CD4-positive, alpha-beta T cell treated with Interleukin-15 for 1 hour (primary cell): ENCODE results near the gene WDR82.
A peak's percentile ranks its signal among the peaks of the same experiment; 100 is the strongest.

ENCODE experiments used
- DNase-seq: peaks from one replicate; pipeline ENCODE4 v3.0.0-alpha.2; 2020

WDR82 gene

DNA sequence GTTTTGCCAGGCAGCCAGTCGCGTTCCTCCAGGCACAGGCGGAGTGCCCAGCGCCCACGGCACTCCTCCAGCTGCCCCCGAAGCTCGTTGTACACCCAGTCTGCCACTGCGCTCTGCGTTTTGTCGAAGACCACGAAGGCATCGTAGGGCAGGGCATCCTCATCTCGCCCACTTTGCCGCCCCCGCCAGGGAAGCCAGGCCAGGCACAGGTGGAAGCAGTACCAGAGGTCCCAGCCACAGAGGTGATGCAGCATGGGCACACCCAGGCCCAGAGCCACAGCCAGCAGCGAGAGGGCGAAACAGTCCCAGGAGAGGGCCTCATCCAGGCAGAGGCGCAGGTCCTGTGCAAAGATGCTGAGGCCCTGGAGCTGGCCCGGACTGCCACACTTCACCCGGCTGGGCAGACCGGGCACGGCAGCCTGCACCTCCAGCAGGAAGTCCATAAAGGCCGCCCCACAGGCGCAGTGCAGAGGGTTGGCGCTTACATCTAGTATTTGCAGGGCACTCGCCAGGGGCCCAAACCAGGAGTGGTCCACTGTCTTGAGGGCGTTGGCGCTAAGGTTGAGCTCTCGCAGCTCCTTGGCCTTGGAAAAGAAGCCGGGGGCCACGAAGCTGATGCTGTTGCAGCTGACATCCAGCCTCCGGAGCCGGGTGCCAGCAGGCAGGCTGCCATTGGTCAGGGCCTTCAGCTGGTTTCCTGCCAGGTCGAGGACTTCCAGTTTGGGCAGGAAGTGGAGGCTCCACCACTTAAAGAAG, 56.7 kb downstream of the WDR82 start:
- peak; percentile 47 for DNase-seq

DNA sequence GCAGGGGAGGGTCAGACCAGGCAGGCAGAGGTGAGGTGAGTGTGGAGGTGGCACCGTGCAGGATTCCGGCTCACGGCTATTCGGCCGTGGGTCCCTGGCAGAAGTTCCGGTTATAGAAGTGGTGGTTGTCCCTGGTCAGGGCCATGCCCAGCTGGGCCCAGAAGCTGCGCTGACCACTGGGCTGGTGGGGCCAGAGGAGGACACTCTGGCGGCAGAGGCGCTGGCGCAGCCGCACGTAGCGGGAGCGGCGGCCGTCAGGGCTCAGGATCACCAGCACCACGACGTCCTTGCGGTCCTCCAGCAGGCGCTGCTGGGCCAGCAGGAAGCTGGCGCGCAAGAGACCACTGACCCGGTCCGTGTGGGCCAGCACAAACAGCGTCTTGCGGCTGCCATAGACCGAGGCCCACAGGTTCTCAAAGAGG, 57.3 kb downstream of the WDR82 start:
- DNase-seq = no peak

DNA sequence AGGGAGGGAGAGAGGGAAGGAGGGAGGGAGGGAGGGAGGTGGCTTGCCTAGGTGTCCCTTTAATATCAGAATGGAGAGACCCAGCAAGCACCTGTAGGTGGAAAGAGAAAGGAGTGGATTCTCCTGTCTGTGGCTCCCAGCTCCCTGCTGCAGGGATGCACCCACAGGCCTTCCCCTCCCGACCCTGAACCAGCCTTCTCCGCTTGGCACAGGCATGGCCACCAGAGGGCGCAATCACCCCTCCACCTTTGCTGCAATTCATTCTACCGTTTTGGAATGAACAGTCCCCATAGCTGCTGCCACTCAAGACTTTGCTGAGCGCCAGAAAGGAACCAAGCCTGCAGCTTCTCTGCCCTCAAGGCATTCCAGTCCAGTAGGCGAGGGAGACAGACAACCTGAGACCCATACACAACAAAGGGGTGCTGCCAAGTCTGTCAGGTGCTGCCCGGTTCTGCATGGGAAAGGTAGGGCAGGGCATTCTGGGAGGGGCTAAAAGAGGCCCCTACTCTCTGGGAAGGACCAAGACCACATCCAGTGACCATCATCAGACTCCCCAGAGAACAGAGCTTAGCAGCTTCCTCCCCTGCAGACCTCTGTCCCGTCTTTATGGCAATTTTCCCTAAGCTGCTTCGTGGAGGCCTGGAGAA, 57.9 kb downstream of the WDR82 start:
- peak; percentile 78 for DNase-seq

DNA sequence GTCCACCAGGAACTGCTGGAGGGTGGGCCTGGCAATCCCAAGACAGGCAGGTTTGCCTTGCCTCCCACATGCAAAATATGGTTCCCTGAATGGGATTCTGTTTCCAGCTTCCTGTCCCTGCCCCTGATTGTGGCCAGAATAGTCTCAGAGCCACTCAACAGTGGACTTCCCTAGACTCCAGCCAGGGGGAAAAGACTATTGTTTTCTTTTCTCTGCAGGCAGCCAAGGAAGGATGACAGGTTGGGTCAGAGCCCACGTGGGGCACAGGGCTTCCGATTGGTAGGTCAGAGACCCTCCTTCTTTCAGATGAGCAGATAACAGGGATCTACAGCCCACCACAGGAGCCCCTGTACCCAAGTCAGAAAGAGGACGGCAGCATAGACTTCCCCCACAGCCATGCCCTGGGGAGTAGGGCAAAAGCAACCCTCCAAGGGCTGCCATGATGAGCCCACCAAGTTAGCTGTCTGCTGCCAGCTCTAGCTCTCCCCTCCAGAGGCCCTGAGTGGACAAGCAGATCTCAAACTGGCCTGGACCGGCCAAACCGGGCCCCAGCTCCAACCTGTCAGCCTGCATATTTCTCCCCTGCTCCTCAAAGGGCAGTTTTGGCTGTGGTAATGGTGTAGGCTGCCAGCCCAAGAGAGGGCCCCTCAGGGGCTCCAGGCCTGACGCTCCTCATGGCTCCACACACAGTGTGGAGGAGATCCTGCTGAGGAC, 59.4 kb downstream of the WDR82 start:
- DNase-seq = no peak

DNA sequence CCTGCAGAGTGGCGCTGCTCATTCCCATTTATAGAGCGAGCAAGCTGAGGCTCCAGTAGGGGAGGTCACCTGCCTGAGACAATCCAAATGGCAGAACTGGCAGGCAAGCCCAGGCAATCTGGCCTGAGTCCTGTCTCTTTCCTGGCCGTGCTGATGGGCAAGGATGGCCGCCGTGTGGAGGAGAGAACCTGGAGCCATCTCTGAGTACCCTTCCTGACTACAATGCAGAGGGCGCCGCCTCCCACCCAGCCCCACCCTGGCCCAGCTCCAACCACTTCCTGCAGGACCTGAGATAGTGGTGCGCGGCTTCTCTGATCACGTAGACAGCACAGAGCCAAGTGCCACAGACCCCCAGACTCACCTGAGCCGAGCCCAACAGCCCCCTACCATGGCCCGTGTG, 60.0 kb downstream of the WDR82 start:
- no peak for DNase-seq

DNA sequence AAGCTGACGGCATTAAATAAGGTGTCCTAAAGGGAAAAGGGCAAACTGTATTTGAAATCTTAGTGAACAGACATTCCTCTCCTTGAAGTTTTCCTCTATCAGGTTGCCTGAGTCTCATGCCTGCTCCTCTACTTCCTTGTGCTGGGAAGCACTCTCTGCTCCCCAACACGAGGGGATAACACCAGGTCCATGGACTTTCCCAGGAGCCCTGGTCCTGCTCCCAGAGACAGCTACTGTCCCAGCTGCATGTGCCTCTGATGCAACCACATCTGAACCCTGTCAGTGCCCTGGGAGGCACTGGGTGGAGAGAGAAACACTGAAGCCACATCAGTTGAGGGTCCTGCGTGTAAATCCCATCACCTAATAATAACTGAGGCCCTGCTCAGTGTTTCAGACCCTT, 60.4 kb downstream of the WDR82 start:
- no peak for DNase-seq

DNA sequence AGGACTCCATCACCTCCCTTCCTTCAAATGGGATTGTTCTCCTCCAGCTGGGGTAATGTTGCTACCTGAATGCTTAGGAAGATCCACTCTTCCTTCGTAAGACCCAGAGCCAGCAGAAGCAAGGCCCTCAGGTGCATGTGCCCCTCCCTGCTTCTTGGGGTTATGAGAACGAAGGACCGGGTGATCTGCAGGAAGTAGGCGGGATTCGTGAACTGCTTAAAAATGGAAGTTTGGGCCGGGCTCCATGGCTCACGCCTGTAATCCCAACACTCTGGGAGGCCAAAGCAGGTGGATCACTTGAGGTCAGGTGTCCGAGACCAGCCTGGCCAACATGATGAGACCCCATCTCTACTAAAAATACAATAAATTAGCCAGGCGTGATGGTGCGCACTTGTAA, 61.0 kb downstream of the WDR82 start:
- no peak for DNase-seq

DNA sequence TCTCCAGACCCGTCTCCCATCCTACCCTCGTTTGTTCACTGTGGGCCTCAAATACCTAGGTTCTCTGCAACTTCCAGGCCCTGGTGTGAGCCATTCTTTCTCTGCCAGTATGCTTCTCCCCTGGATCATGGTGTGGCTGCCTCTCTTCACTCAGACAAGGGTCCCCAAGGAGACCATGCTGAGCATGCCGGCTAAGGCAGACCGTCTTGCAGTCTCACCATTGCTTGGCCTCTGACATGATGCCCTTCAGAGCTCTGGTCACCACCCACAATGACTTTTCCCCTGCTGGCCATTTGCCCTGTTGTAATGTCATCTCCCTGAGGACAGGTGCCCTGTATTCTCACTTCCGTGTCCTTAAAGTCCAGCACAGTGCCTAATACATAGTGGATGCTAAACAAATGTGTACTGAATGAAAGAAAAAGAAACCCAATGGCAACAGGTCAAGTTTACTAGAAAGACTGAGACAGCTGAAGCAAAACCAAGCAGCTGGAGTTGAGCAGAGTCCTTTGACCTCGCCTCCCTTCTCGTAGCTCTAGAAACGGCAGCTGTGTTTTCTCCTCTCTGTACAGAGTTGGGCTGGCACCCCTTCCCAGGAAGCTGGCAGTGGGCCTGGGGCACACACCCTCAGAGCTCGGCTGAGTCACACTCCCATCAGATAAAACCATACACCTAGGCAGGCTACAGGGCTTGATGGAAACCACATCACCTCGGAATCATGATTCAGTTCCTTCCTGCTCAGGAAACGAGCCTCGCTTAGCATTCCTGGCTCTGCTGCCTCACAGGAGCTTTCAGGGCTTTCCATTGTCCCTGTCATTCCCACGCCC, 61.7 kb downstream of the WDR82 start:
- no peak for DNase-seq

DNA sequence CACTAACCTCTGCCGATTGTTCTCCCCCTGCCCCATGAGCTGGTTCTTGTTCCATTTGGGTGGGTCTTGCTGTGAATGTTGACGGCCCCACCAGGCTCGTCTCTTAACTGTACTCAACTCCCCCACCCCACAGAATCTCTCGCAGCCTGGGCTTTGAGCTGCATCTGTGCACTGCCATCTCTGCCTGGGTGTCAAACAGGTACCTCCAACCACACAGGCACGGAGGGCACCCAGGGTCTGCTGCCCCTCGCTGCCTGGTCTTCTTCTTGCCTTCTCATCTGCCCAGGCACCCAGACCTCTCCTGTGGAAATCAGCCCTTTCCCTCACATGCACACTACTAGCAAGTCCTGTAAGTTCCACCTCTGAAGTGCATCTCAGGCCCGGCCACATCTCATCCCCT, 63.1 kb downstream of the WDR82 start:
- no peak for DNase-seq

DNA sequence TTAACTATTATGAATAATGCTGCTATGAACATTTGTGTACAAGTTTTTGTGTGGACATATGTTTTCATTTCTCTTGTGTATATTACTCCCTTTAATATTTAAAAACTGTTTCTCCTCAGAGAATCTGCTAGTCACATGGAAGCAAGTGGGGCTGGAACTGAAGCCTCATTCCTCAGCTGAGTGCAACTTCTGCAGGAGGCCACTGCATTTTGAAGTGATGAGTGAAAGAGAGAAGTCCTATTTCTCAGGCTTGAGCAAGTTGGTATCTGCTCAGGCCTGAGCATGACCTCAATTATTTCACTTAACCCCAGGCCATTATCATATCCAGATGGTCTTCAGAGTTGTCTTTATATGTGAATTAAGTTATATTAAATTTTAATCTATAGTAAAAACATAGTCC, 64.5 kb downstream of the WDR82 start:
- DNase-seq = no peak

DNA sequence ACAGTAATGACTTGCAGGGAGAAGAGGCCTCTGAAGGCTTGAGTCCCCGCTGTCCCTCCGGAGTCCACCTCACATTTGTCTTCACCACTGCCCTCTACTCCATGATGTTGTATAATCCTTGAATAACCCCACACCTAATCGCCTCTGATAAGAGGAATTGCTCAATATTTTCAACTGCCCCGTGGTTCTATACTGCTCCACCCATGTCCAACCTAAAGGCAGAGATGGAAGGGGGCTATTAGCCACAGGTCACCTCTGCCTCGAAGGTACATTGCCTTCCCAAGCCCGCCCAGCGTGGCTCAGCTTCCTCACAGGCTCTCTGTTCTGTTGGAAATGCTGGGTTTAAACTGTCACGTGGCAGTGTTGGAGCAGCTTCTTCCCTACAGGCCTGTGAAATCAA, 65.4 kb downstream of the WDR82 start:
- DNase-seq = no peak

DNA sequence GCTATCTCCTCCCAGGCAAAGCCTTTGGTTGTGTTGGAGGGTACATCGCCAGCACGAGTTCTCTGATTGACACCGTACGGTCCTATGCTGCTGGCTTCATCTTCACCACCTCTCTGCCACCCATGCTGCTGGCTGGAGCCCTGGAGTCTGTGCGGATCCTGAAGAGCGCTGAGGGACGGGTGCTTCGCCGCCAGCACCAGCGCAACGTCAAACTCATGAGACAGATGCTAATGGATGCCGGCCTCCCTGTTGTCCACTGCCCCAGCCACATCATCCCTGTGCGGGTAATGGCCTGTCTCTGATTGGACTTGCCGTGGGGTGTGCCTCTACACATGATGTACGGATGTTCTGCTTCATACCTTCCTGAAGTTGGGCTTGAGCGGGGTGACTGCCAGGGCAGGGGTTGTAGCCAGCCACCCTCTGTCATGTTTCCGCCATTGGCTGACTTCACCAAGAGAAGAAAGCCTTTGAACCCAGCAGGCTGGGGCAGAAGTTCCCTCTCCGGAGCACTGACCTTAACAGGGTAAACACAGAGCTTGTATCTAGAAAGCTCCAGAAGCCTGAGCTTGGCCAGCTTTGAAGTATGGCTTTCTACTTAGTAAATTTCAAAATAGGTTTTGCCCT, 67.1 kb downstream of the WDR82 start:
- DNase-seq = no peak

DNA sequence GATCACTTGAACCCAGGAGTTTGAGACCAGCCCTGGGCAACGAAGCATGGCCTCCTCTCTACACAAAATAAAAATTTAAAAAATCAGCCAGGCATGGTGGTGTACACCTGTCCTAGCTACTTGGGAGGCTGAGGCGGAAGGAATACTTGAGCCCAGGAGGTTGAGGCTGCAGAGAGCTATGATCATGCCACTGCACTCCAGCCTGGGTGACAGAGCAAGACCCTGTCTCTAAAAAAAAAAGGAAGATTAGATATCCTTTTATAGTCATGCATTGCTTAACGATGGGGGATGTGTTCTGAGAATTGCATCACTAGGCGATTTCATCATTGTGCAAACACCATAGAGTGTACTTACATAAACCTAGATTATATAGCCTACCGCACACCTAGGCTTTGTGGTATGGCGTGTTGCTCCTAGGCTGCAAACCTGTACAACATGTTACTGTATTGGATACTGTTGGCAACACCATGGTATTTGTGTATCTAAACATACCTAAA, 67.9 kb downstream of the WDR82 start:
- DNase-seq = peak; percentile 29

DNA sequence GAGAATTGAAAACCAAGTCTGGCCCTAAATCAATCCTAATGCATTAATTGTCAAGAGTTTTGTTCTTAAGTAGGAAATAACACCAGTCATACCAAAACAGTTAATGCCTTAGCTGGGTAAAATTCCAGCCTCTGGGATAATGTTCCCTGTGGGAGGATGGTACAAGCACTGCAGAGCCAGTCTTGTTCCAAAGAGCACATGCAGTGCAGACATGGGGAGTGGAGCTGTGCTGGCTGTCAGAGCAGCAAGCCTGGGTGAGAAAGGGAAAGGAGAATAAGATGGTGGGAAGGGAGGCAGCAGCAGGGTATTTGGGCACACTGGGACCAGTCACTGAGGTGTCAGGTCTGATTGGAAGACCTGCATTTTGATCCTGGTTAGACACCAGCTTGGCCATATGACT, 68.4 kb downstream of the WDR82 start:
- DNase-seq = no peak

DNA sequence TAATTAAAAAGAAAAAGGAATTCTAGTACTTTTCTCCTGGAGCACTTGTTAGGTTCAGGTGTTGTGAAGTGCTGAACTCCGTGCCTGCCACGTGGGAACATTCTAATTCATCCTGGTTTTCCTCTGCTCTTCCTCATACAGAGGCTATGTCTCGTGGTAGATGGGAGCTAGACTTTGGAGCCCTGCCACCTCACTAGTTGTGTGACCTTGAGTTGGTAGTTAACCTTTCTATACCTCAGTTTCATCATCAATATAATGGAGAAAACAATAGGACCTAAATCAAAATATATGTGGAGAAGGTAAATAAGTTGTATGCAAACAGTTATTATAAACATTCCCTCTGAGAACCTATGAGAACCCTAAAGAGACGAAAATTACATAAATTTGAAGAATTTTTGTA, 69.9 kb downstream of the WDR82 start:
- no peak for DNase-seq

DNA sequence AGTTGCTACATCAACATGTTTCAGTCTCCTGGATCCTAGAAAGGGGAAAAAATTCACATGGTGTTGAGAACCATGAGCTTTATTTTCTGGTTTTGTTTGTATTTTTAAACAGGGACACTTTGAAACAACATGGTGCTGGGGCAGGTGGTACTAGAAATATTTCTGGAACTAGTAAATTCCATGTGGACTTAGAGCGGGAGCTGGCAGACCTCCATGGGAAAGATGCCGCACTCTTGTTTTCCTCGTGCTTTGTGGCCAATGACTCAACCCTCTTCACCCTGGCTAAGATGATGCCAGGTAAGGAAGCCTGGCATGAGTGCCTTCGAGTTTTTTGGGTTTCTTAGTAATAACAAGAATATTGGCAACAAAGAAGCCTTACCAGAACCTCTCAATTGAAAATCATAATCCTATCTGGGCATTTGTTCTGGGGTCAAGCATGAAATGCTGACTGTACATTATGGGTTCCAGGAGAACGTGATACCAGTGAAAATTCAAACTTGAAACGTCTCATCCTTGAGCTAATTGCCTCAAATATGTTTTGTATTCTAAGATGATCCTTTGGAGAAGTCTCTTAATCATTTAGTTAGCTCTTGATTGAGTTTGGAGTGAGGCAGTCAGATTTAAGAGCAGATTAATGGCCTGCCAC, 72.6 kb downstream of the WDR82 start:
- DNase-seq = no peak
